A172 (cell line): ENCODE data around the gene ATG4C. TPM values are rescaled to one million over a fixed set of nuclear protein-coding genes. Genes with fewer than 3 reads are reported as not detected.

Source experiments
- DNase-seq: peaks from one replicate; pipeline ENCODE4 v3.0.0-alpha.2; 2015; ENCODE audit warnings: low spot score
- total RNA-seq: library from RNA; depleted of rRNA; stranded (reverse); fragments of >200 nt; shearing (Covaris generic); gene quantifications from 2 replicates; pipeline ENCODE4 v1.2.3, GENCODE V29; 2014; rRNA removed

Gene ATG4C
- total RNA-seq, 1 experiment from 2014 or later = 10.2 TPM

- DNase-seq = no peak
These were observed 120.3 kb downstream of the ATG4C start for GRCh38 chr1:62903982-62904855.

GRCh38 chr1:62904856-62905225, 120.9 kb downstream of the ATG4C start:
- DNase-seq = no peak

- DNase-seq = no peak
These were observed 121.4 kb downstream of the ATG4C start for GRCh38 chr1:62905309-62905708.

- no peak for DNase-seq
These were observed 121.9 kb downstream of the ATG4C start for GRCh38 chr1:62905872-62906271.

GRCh38 chr1:62906428-62906886, 122.5 kb downstream of the ATG4C start:
- DNase-seq = peak; percentile 1

GRCh38 chr1:62908168-62908695, 124.3 kb downstream of the ATG4C start:
- DNase-seq = no peak

GRCh38 chr1:62912028-62912638, 128.2 kb downstream of the ATG4C start:
- peak; percentile 14 for DNase-seq

Other genes starting within 250 kb of the ATG4C start
- gene ANGPTL3, start 186.6 kb upstream of the ATG4C start, total RNA-seq = not detected in 2 replicates
- gene DOCK7, start 95.7 kb upstream of the ATG4C start, total RNA-seq = 41.2 and 70.2 TPM in 2 replicates